GM23338 (cell line): ENCODE data around the gene AQP12B.

Source experiments
- EZH2 ChIP-seq: fragments of 200-600 bp; sonication (generic); IDR thresholded peaks from one replicate; pipeline ENCODE4 v1.8.0; 2017; ENCODE audit warnings: antibody characterized with exemption, mild to moderate bottlenecking, low read depth; ENCODE audit not compliant: unreplicated experiment
- EZH2phosphoT487 ChIP-seq: fragments of 200-600 bp; sonication (generic); IDR thresholded peaks from one replicate; pipeline ENCODE4 v1.8.1; 2018; ENCODE audit warnings: antibody characterized with exemption; ENCODE audit not compliant: unreplicated experiment
- POLR2AphosphoS5 ChIP-seq: IDR thresholded peaks from 2 replicates; pipeline ENCODE4 v1.6.1; 2016; ENCODE audit warnings: antibody characterized with exemption, low read depth
- STAT1 ChIP-seq: IDR thresholded peaks from one replicate; pipeline ENCODE4 v1.6.1; 2016; ENCODE audit warnings: antibody characterized with exemption; ENCODE audit not compliant: unreplicated experiment
- TF ChIP-seq, protein P1 (sequence below), 2 experiments: fragments of 200-600 bp in 1 of 2; sonication (generic) in 1 of 2; conservative IDR thresholded peaks; 2 replicates each; pipeline versions ENCODE4 v1.5.1 to v1.6.1; 2016 to 2017; ENCODE audit warnings: antibody characterized with exemption in 2 of 2, low read depth in 2 of 2, mild to moderate bottlenecking in 2 of 2, moderate library complexity in 1 of 2
- TF ChIP-seq, protein P2 (sequence below): IDR thresholded peaks from one replicate; pipeline ENCODE4 v1.6.1; 2018; ENCODE audit warnings: antibody characterized with exemption; ENCODE audit not compliant: unreplicated experiment

DNA sequence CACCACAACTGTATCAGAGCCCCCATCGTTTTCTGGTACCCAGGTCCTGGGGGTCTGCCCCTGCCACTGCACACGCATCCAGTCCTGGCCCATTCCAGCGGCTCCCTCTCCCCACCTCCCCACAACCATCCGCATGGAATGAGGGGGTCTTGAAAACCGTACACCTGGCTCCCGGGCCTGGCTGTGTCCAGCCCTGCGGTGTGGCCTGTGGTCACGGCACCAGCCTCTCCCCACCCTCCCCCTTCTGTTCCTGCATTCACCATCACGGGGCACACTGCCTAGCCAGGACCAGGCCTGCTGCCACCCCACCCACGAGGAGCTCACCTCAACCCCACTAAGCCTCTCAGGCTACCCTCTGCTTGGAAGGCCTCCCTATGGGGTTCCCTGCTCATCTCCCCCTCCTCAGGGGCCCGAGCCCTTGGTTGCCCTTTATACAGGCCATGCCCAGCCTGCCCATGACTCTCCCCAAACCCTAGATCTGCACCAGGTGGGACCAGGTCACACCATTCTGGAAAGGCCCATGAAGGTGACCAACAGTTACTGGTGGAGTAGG, 46.0 kb downstream of the AQP12B start:
- TF ChIP-seq, protein P1, sequence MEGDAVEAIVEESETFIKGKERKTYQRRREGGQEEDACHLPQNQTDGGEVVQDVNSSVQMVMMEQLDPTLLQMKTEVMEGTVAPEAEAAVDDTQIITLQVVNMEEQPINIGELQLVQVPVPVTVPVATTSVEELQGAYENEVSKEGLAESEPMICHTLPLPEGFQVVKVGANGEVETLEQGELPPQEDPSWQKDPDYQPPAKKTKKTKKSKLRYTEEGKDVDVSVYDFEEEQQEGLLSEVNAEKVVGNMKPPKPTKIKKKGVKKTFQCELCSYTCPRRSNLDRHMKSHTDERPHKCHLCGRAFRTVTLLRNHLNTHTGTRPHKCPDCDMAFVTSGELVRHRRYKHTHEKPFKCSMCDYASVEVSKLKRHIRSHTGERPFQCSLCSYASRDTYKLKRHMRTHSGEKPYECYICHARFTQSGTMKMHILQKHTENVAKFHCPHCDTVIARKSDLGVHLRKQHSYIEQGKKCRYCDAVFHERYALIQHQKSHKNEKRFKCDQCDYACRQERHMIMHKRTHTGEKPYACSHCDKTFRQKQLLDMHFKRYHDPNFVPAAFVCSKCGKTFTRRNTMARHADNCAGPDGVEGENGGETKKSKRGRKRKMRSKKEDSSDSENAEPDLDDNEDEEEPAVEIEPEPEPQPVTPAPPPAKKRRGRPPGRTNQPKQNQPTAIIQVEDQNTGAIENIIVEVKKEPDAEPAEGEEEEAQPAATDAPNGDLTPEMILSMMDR (conservative IDR thresholded peaks at IDR 0.05; ENCODE audit: low read depth in 2 of 2), result no peak
- no peak for TF ChIP-seq EZH2phosphoT487
- TF ChIP-seq EZH2, result no peak
- TF ChIP-seq, protein P2, sequence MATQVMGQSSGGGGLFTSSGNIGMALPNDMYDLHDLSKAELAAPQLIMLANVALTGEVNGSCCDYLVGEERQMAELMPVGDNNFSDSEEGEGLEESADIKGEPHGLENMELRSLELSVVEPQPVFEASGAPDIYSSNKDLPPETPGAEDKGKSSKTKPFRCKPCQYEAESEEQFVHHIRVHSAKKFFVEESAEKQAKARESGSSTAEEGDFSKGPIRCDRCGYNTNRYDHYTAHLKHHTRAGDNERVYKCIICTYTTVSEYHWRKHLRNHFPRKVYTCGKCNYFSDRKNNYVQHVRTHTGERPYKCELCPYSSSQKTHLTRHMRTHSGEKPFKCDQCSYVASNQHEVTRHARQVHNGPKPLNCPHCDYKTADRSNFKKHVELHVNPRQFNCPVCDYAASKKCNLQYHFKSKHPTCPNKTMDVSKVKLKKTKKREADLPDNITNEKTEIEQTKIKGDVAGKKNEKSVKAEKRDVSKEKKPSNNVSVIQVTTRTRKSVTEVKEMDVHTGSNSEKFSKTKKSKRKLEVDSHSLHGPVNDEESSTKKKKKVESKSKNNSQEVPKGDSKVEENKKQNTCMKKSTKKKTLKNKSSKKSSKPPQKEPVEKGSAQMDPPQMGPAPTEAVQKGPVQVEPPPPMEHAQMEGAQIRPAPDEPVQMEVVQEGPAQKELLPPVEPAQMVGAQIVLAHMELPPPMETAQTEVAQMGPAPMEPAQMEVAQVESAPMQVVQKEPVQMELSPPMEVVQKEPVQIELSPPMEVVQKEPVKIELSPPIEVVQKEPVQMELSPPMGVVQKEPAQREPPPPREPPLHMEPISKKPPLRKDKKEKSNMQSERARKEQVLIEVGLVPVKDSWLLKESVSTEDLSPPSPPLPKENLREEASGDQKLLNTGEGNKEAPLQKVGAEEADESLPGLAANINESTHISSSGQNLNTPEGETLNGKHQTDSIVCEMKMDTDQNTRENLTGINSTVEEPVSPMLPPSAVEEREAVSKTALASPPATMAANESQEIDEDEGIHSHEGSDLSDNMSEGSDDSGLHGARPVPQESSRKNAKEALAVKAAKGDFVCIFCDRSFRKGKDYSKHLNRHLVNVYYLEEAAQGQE, result no peak
- TF ChIP-seq STAT1, result no peak
- TF ChIP-seq POLR2AphosphoS5, result no peak
